Measurements from ENCODE around the gene SLC12A3.
"Not testable (repeated sequence)": the region's sequence is repeated elsewhere in the genome, so short reads cannot be mapped to it uniquely, and the experiment has no call there.

SLC12A3 gene

DNA sequence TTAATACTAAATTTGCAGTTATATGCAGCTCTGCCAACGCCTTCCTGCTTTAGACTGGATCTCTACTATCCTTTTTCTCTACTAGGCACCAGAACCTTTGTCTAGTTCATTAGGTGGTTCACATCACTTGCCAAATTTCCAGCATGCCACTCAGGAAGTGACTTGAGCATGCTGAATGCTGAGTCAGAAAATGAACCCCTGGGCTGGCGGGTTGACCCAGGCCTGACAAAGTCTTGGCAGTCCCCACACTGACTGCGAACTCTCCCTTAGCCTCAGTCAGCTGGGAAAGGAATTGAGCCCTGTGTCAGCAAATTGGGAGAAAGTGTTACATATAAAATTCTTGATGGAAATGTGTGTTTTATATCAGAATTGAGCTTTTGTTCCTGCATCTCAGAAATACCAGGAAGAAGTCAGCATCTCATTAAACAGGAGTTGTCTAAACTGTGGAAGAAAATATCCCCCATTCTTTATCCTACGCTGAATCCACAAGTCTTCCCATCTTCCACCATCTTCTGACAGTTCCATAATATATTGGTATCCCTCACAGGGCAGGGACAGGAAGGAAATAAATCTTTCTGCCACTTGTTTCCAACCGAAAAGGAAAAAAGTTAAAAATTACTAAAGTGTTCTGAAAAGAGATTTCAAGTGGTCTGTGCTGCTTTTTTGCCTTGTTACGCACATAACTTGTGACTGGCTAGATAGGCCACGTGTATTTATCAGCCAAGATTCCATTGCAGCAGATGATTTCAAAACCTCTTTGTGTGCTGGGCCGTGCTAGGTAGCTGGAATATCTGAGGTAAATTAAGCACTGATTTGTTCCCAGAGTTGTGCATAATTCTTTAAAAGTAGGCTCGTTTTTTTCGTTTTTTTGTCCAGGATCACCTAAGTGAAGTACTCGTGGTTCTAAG lies 16.7 kb upstream of the SLC12A3 start:
- no peak for DNase-seq

DNA sequence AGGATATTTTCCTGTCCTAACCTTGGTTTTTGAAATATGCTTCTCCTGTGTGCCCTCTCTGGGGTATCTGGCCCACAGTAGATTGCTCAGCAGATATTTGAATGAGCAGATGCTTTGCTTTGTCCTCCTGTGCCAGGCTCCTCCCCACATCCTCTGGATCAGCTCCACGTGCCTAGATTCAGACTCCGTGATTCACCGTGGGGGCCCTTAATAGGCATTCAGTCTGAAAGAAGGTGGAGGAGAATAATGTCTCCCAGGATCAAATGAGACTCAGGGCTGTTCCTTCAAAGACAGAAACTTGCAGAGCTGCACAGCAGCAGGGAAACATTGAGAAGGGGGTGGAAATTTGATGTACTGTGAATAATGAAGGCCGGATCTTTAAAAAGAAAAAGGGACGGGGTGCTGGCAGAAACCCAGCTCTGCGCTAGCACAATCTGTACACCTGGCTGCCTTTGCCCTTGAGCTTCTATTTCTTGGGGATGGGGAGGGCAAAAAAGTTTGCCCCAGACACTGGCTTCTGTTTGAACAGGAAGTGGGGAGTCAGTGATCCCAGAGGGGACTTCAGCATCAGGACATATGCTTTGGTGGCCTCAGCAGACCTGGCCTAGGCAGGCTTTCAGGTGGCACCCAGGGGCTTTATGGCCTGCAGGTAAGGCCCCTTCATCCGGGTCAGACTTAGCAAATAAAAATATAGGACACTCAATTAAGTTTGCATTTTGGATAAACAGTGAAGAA lies 15.9 kb upstream of the SLC12A3 start:
- DNase-seq = no peak

DNA sequence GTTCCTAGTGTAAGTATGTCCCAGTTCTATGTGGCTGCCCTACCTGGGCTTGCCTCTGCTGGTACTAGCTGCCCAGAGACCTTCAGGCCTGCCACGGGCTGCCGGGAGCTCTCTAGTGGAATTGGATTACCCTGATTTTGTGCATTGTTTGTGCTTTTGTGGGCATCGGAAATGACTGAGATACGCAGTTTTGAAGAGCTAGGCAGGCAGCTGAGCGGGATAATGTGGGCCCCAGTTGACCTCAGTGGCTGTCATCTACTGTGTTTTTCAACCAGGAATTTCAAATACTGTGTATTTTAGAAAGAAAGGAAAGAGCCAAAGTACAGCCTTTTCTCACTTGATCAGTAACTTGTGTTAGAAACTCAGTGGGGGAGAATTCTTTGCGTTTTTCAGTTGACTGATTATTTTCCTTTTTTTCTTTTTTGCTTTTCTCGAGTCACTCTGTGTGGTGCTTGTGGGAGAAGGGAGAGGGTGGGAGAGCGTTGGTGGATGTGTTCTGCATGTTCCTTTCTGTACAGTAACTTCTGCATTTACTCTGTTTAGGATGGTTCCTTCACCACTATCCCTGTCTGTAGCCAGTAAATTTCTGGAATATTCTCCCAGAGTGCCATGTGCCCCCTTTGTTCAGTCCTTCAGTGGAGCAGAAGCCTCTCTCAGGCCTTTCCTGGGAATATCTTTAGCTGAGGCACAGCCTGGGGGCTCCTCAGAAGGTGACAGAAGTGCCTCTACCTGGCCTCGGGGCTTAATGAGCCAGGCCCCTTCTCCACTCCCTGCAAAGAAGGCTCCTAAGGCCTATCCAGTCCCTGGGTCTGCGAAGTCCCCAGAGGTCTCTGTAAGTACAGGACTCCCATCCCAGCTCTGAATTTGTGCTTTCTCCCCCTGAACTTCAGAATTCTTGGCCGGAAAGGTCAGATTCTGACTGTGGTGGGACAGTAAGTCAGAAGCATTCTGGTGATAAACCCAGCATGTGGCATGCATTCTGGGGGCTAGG lies 15.0 kb upstream of the SLC12A3 start:
- DNase-seq = no peak

DNA sequence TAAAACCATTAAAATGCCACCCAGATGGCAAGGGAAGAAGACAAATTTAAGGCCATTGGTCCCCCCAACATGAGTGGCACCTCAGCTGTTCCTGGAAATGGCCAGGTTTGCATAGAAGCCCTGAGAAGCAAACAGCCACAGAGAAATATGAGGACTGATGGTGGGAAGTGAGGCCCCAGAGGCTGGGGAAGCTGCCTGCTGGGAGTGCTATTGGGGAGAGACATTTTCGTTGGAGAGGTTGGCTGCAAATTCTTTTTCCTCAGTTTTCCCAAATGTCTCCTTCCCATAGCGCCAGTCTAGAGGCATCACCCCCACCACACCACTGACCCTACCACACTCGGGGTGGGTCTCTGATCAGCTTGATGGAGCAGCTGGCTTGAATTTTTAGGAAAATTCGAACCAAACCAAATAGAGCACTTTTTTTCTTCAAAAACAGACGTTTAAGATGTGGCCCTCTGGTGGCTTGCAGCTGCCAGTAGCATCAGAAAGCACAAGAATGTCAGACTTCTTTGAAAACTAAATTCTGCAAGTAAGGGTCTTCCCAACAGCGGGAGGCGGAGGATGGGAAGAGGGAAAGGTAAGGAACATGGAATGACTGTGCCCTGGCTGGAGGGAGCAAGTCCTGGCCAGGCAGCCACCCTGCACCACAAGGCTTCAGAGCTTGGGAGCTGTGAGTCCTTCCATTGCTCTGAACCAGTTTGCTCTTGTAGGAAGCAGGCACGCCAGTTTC lies 13.2 kb upstream of the SLC12A3 start:
- no peak for DNase-seq

DNA sequence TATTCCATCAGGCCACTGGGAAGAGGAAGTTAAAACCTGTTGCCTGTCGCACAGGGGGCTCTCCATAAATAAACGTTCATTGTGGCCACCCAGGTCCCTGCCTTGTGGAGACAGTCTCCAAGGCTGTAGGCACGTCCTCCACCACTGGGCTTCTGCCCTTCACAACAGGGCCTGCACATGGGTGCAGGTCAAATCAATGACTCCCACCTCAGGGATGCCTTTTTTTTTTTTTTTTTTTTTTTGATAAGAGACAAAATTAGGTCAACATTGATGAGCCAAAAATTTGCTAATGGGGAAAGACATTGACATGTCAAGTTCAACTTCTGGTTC lies 12.6 kb upstream of the SLC12A3 start:
- DNase-seq = no peak

DNA sequence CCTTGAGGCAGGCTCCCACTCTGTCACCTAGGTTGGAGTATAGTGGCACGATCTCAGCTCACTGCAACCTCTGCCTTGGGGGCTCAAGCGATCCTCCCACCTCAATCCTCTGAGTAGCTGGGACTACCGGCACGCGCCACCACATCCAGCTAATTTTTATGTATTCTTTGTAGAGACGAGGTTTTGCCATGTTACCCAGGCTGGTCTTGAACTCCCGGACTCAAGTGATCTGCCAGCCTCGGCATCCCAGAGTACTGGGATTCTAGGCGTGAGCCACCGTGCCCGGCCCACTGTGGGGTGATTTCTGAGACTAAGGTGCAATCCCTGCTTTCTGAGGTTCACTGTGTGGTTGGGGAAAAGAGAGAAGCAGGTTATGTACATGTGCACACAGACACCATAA lies 12.0 kb upstream of the SLC12A3 start:
- DNase-seq = no peak

DNA sequence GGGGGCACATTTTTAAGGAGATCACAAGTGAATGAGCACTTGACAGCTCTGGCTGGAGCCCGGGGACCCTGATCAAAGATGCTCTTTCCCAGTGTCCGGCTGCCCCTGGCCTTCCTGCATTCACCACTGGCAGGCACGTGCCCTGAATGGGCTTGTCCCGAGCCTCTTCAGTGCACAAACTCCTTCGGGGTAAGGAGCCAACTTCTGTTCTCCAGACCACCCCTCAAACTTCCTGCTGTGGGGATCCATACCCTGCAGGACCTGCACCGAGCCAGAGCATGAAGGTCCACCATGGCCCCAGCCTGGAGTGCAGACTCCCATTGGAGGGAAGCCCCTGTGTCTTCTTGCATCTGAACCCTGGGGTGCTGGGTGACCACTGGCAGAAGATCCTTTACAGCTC lies 9.8 kb upstream of the SLC12A3 start:
- DNase-seq = no peak

DNA sequence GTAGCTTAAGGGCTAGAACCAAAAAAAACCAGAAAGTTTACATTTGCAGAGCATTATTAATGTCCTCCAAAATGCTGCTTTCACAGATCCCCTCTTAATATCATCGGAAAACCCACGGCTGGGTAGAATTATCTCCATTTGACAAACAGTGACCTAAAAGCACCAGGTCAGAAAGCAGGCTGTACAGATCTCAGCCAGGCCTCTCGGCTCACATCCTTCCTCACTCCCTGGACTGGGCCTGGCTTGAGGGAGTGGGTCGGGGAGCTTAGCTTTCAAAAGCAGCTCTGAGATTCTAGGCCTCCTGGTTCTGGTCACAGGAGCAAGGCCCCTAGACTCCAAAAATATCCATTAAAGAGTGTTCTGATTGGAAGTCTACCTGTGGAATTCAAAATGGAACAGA lies 9.1 kb upstream of the SLC12A3 start:
- no peak for DNase-seq

DNA sequence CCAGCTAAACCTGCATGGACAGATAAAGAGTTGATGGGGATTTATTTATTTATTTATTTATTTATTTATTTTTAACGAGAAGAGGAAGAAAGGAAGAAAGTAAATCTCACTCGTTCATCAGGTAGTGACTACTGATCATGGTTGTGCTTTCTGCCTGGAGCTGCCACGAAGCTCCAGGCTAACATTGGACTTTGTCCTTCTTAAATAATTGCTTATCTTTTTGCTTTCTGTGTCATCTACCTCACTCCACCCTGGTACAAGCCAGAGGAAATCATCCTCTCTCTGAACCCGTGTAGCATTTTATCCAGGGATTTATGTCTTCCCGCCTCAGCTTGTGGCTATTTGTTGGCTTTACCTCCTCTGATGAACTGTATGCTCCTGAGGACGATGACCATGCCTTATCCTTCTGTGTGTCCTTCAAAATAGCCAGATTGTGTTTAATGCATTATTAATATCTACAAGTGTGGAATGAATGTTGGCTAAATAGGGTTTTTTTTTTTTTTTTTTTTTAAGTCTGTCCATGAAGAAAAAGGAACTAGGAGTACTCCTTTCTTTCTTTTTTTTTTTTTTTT lies 8.0 kb upstream of the SLC12A3 start:
- DNase-seq = no peak

DNA sequence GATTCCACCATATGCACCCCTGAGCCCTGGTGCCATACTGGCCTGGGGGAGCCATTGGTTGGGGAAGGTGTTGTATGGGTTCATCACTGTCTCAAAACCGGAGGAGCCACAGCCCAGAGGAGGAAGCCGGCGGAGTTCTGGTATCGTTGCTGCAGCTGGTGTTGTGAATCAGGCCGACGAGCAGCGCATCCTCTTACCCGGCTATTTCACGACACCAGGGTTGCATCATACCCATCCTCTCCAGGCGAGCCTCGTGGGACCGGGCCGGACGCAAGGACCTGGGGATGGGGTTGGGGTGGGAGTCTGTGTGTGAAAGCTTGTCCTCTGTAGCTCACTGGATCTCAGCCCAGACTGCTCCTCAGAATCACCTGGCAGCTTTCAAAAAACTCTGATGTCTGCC lies 6.6 kb upstream of the SLC12A3 start:
- no peak for DNase-seq

DNA sequence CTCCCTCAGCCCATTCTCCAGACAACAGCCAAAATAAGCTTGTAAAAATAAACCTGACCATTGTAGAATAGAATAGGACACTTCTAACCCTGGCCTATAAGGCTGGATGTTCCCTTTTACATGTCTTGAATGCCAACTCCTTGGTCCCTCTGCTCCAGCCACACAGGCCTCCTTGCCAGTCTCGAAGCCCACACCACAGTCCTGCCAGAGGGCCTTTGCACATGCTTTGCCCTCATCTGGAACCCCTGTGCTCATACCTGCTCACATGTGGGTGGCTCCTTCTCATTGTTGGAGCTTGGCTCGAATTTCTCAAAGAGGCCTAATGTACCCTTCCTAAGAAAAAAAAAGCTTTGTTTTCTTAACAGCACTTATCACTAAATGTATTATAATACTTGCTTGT lies 5.4 kb upstream of the SLC12A3 start:
- no peak for DNase-seq

DNA sequence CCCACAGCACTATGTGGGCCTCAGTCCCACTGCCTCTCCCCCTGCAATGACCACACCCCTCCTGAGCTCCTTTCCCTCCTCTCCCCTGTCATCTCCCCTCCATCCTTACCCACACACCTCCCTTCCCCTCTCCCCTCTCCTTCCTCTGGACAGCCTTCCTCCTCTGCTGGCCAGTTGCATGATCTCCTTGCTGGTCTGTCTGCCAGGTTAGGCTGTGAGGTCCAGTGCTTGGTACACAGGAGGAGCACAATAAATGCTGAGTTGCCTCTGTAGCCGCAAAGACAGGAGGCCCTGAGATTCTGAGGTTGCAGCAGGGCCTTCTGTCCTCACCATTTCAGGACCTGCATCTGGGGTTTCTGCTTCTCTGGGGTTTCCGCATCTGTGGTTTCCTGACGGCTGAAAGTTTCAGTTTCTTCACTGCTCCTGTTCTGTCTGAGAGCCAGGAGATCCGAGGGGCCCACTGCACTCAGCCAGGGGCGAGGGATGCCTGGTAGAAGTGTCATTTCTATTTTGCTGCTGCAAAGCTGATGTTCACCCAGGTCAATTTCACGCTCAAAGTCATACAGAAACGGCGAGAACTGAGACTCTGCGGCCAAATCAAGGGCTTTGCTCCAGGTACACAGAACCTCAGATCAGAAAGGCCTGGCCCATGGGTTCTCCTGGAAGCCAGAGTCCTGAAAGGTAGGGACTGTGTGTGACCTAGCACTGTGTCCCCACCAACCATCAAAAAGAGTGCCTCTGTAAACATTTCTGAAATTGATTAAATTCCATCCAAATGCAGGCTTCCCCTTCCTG lies 4.6 kb upstream of the SLC12A3 start:
- DNase-seq = no peak

DNA sequence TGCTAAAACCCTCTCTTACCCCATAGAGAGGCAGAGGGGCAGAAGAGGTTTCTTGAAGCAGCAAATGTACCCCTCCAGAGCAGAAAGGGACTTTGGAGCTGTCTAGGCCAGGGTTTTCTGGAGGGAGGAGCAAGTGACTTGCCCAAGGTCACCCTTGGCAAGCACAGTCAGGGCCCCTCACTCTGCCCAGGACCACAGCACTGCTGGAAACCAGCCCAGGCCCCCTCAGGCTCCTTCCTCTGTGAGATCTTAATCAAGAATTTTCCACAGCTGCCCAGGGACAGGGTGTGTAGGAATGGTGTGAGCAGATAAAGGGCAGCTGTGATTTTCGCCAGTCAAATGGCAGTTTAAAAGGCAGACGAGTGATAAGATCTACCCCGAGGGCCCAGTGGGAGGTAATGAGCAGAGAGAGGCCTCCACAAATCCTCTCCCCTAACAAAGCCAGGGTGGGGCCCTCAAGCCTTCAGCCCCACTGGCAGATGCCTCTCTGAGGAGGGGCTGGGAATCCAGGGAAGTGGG lies 3.9 kb upstream of the SLC12A3 start:
- no peak for DNase-seq

DNA sequence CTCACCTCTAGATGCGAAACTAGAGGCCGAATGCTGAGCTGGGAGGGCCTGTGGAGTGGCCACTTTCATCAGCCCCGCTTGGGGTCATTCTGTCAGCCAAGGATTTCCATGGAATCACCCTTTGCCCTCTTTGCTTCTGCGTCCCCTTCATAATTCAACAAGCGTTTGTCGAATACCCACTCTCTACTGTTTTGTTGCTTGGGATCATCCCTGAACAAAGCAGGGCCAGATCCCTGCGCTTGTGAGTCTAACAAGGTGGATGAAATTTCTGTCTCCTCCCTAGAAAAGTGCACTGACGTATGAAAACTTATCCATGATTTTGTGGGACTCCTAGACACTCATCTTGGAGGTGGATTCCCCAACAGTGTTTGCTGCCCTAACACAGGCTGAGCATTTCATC lies 3.3 kb upstream of the SLC12A3 start:
- DNase-seq = no peak

DNA sequence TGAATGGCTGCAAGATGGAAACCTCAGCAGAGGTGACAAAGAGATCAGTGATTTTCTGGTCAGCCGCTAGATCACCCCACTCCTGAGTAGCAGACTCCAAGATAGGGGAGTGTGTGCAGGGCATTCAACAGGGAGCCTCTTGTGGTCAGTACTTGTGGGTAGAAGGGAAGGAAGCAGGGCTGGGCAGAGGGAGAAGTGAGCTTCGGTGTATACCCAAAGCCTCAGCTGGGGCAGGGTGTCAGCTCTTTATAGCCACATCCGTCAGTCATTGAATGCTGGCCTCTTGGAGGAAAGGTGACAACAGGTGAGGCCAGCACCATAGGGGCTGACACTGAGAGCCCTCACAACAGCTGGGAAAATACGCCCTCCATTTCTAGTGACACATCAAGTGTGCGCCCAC lies 2.2 kb upstream of the SLC12A3 start:
- no peak for DNase-seq

DNA sequence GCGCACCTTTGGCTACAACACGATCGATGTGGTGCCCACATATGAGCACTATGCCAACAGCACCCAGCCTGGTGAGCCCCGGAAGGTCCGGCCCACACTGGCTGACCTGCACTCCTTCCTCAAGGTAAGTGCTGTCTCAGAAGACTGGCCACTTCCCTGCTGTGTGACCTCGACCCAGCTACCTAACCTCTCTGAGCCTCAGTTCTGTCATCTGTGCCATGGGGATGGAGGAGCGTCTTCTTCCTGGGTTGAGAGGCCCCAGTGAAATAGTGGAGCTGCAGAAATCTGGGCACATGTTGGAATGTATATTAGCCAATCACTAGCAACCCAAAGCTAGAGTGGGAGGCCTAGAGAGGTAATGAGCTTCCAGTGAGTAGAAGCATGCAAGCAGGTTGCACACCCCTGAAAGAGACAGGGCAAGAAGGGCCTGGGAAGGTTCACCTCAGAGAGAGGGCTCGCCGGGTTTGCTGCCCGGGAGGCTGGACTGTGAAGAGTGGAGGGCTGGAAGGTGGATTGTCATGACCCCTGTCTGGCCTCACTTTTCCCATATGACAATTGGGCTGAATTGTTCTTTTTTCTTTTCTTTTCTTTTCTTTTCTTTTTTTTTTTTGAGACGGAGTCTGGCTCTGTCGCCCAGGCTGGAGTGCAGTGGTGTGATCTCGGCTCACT lies 521 bp downstream of the SLC12A3 start:
- DNase-seq = no peak

DNA sequence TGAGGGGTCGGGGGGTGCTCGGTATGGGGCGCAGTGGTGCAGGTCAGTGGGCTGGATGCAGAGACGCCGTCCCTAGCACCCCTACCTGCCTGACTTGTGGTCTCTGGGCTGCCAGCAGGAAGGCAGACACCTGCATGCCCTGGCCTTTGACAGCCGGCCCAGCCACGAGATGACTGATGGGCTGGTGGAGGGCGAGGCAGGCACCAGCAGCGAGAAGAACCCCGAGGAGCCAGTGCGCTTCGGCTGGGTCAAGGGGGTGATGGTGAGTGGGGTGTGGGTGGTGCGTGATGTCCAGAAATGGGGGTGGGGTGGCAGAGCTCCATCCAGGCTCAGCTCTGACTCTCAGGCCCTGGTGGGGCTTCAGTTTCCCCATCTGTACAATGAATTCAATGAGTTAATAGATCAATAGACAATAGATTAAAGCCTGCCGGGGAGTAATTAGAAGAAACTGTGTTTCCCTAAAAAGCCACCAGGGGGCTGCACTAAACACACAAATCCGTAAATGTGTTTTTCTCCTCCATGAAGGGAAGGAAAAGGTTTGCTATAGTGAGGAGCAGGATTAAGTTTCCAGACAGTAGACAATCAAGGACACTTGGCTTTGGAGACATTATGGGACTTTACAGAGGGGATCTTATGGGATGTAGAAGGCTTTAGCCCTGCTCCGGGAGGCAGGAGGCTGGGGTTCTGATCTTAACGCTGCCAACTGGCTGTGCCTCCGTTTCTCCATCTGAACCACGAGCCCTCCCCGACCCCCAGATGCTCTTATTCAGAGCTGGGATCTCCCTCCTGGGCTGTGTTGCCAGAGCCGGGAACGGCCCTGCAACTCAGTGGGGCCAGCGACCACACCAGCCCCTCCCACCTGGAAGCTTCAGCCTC lies 2.2 kb downstream of the SLC12A3 start:
- DNase-seq = peak in 1 of 2 experiments; percentile 1

DNA sequence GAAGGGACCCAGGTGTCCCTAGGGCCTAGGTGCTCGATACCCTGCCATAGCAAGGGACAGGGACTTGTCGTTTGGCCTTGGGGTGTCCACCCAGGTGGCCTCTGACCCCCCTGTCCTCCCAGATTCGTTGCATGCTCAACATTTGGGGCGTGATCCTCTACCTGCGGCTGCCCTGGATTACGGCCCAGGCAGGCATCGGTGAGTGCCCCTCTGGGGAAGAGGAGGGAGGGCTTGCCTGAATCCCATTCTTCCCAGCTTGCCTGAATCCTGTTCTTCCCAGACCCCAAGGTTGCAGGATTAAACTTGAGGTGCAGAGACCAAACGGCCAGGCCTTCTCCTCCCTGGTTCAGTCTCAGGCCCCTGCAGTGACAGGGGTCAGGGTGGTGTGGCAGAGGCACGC lies 3.2 kb downstream of the SLC12A3 start:
- no peak for DNase-seq

DNA sequence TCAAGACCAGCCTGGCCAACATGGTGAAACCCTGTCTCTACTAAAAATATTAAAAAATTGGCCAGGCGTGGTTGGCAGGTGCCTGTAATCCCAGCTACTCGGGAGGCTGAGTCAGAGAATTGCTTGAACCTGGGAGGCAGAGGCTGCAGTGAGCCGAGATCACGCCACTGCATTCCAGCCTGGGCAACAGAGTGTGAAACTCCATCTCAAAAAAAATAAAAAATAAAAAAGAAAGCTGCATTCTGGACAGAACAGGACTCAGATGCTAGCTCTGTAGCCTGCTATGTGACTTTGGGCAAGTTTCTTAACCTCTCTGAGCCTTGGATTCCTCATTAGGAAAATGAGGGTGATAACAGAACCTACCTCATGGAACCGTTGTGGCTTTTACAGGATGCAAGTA lies 3.8 kb downstream of the SLC12A3 start:
- DNase-seq = not testable (repeated sequence)

All from NCI-H187 (cell line).